GM12873 (cell line): ENCODE data around the gene LCLAT1.

ENCODE experiments used
- CTCF ChIP-seq: IDR thresholded peaks from 2 replicates; pipeline ENCODE4 v1.5.1; 2012; ENCODE audit warnings: low read depth, mild to moderate bottlenecking, moderate library complexity, low read length, control low read depth; ENCODE audit not compliant: insufficient read depth; ENCODE audit errors: missing control alignments

LCLAT1 gene

GRCh38 chr2:30663806-30664205 is 216.8 kb downstream of the LCLAT1 start:
- TF ChIP-seq CTCF, result no peak

- no peak for TF ChIP-seq CTCF
Measured at GRCh38 chr2:30664761-30665358, 217.8 kb downstream of the LCLAT1 start.

GRCh38 chr2:30665761-30666265 is 218.8 kb downstream of the LCLAT1 start:
- TF ChIP-seq CTCF, result no peak

GRCh38 chr2:30666266-30666874 is 219.3 kb downstream of the LCLAT1 start:
- TF ChIP-seq CTCF, result no peak

GRCh38 chr2:30670453-30670852 is 223.4 kb downstream of the LCLAT1 start:
- no peak for TF ChIP-seq CTCF

- no peak for TF ChIP-seq CTCF
Measured at GRCh38 chr2:30673127-30673526, 226.1 kb downstream of the LCLAT1 start.

- TF ChIP-seq CTCF, result no peak
Measured at GRCh38 chr2:30675758-30676157, 228.7 kb downstream of the LCLAT1 start.
